Peyer's patch (tissue), 4 donors: Measurements from ENCODE around the gene AFG3L2. TPM values are rescaled to one million over a fixed set of nuclear protein-coding genes. Genes with fewer than 3 reads are reported as not detected.
"Not testable (repeated sequence)": the region's sequence is repeated elsewhere in the genome, so short reads cannot be mapped to it uniquely, and the experiment has no call there.

Experiments
- DNase-seq, 3 donors: peaks; one replicate each; pipeline ENCODE4 v3.0.0-alpha.2; 2017 to 2019
- H3K27ac ChIP-seq, 4 donors: fragments of 200-600 bp; sonication (generic); one replicate each; pipeline ENCODE4 v1.5.1; 2016 to 2019
- H3K27me3 ChIP-seq, 2 donors: fragments of 200-600 bp; sonication (generic); one replicate each; pipeline ENCODE4 v1.5.1; 2019
- H3K36me3 ChIP-seq, 3 donors: fragments of 200-600 bp; sonication (generic); one replicate each; pipeline ENCODE4 v1.5.1; 2016 to 2019
- H3K4me1 ChIP-seq, 4 donors: fragments of 200-600 bp; sonication (generic); one replicate each; pipeline ENCODE4 v1.5.1; 2016 to 2019
- H3K4me3 ChIP-seq, 4 donors: fragments of 200-600 bp; sonication (generic); 1 replicate in 3 of 4; 2 replicates in 1 of 4; pipeline ENCODE4 v1.5.1; 2016 to 2019; ENCODE audit warnings: mild to moderate bottlenecking in 1 of 4
- H3K9me3 ChIP-seq, 4 donors: fragments of 200-600 bp; sonication (generic); one replicate each; pipeline ENCODE4 v1.5.1; 2016 to 2019; ENCODE audit warnings: mild to moderate bottlenecking in 1 of 4
- CTCF ChIP-seq, 6 experiments: fragments of 450-650 bp in 4 of 6; fragments of 200-600 bp in 2 of 6; sonication (generic) in 1 of 6; IDR thresholded peaks; one replicate each; pipeline ENCODE4 v1.5.1; 2017 to 2019; ENCODE audit warnings: antibody characterized with exemption in 6 of 6, mild to moderate bottlenecking in 3 of 6, moderate library complexity in 1 of 6
- POLR2A ChIP-seq, 2 donors: fragments of 450-650 bp; IDR thresholded peaks; one replicate each; pipeline ENCODE4 v1.5.1; 2017; ENCODE audit warnings: antibody characterized with exemption in 2 of 2, mild to moderate bottlenecking in 2 of 2, moderate library complexity in 2 of 2
- total RNA-seq, 4 donors: library from RNA; depleted of rRNA; stranded (reverse); fragments of >200 nt; gene quantifications; one replicate each; pipeline ENCODE4 v1.1.0, GENCODE V29; 2016

Gene AFG3L2
- total RNA-seq, 4 donors from 2014 or later = 47.9 to 111 (median 94.8) TPM

GRCh38 chr18:12421732-12422131, 44.7 kb upstream of the AFG3L2 start:
- TF ChIP-seq CTCF (IDR thresholded peaks at IDR 0.05) = no peak
- no peak for TF ChIP-seq POLR2A (IDR thresholded peaks at IDR 0.05)
- DNase-seq = no peak

GRCh38 chr18:12420821-12421421, 43.9 kb upstream of the AFG3L2 start:
- H3K27ac ChIP-seq = no peak overlapping the region
- H3K36me3 ChIP-seq = no peaks in the 10 kb centered on the region
- H3K4me3 ChIP-seq = peak overlapping the region; percentile 42 to 66 (median 56)
- peaks cover 0 to 9% (median 2%) of the 10 kb centered on the region in 4 donors for H3K4me1 ChIP-seq
- no peaks in the 10 kb centered on the region for H3K9me3 ChIP-seq
- TF ChIP-seq CTCF (IDR thresholded peaks at IDR 0.05) (no peak), POLR2A (IDR thresholded peaks at IDR 0.05) (no peak)
- no peaks in the 10 kb centered on the region for H3K27me3 ChIP-seq
- no peak for DNase-seq

More at GRCh38 chr18:12421732-12422131, 44.7 kb upstream of the AFG3L2 start:
- Histone ChIP-seq H3K27me3 (no peaks in the 10 kb centered on the region), H3K4me1 (peaks cover 0 to 9% (median 2%) of the 10 kb centered on the region in 4 donors), H3K36me3 (no peaks in the 10 kb centered on the region), H3K27ac (no peak overlapping the region), H3K9me3 (no peaks in the 10 kb centered on the region), H3K4me3 (no peak overlapping the region)

- H3K36me3 ChIP-seq = no peaks in the 10 kb centered on the region
- no peak overlapping the region for H3K27ac ChIP-seq
- H3K4me1 ChIP-seq = peaks cover 0 to 9% (median 2%) of the 10 kb centered on the region in 4 donors
- H3K27me3 ChIP-seq = no peaks in the 10 kb centered on the region
- no peaks in the 10 kb centered on the region for H3K9me3 ChIP-seq
- no peak overlapping the region for H3K4me3 ChIP-seq
- TF ChIP-seq POLR2A (IDR thresholded peaks at IDR 0.05) (no peak), CTCF (IDR thresholded peaks at IDR 0.05) (no peak)
- no peak for DNase-seq
These were observed 40.7 kb upstream of the AFG3L2 start for GRCh38 chr18:12417687-12418086.

GRCh38 chr18:12416098-12416729, 39.2 kb upstream of the AFG3L2 start:
- Histone ChIP-seq H3K27me3 (no peaks in the 10 kb centered on the region), H3K4me3 (no peak overlapping the region), H3K9me3 (no peaks in the 10 kb centered on the region), H3K36me3 (no peaks in the 10 kb centered on the region), H3K27ac (peak overlapping the region in 1 of 4 donors; percentile 41), H3K4me1 (peaks cover 0 to 9% (median 2%) of the 10 kb centered on the region in 4 donors)
- TF ChIP-seq POLR2A (IDR thresholded peaks at IDR 0.05) (no peak), CTCF (IDR thresholded peaks at IDR 0.05) (no peak)
- DNase-seq = no peak

GRCh38 chr18:12411456-12411855, 34.4 kb upstream of the AFG3L2 start:
- no peak for TF ChIP-seq POLR2A (IDR thresholded peaks at IDR 0.05)
- TF ChIP-seq CTCF (IDR thresholded peaks at IDR 0.05) = no peak
- H3K4me1 ChIP-seq = peaks cover 0 to 5% (median 2%) of the 10 kb centered on the region in 4 donors
- H3K27ac ChIP-seq = no peak overlapping the region
- H3K36me3 ChIP-seq = no peaks in the 10 kb centered on the region
- no peaks in the 10 kb centered on the region for H3K27me3 ChIP-seq
- no peak for DNase-seq
- H3K4me3 ChIP-seq = no peak overlapping the region
- H3K9me3 ChIP-seq = no peaks in the 10 kb centered on the region

DNA sequence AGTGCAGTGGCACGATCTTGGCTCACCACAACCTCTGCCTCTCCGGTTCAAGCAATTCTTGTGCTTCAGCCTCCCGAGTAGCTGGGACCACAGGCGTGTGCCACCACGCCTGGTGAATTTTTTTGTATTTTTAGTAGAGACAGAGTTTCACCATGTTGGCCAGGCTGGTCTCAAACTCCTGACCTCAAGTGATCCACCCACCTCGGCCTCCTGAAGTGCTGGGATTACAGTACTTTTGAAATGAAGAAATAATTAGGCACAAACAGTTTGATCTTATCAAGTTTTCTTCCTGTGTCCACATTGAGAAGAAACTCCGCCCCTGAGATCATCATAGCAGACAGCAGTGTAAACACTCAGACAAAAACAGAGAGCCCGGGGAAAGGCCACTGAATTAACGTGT, 33.7 kb upstream of the AFG3L2 start:
- H3K36me3 ChIP-seq, H3K4me1 ChIP-seq, DNase-seq, H3K27me3 ChIP-seq, H3K27ac ChIP-seq, H3K9me3 ChIP-seq, H3K4me3 ChIP-seq: not testable (repeated sequence)
